ENCODE measurements around the gene MLLT1. TPM values are rescaled to one million over a fixed set of nuclear protein-coding genes. Genes with fewer than 3 reads are reported as not detected.

Gene MLLT1
- total and polyA plus RNA-seq, 2 donors (not counting 1 experiment from before 2014, with no cell fraction given) = 19.4 to 40.2 TPM

- no peak for DNase-seq
- H3K9me3 ChIP-seq (ENCODE audit: control extremely low read depth in 1 of 3, control insufficient read depth in 2 of 3, insufficient read depth in 1 of 3, low read length in 2 of 3) = no peaks in the 10 kb centered on the region
- peaks cover 95% of the 10 kb centered on the region for H4K20me1 ChIP-seq (ENCODE audit: control insufficient read depth, insufficient read depth, low read length, poor library complexity, severe bottlenecking)
- Mint-ChIP-seq H3K27me3 (no peaks in the 10 kb centered on the region), H3K27ac (no peak overlapping the region), H3K4me3 (no peak overlapping the region), H3K9me3 (ENCODE audit: insufficient read depth) (no peaks in the 10 kb centered on the region), H3K4me1 (peaks cover 30% of the 10 kb centered on the region)
- no peak overlapping the region for H3K9ac ChIP-seq (ENCODE audit: low read length)
- H3K27ac ChIP-seq (ENCODE audit: low read length in 2 of 2) = no peak overlapping the region
- WGBS (ENCODE audit: insufficient coverage) = 16% methylated on average over 20 of the region's 21 CpGs
- CTCF ChIA-PET = no interaction called here
- POLR2A ChIA-PET = no interaction called here
- no peak for ATAC-seq (ENCODE audit: low read depth)
- no peak overlapping the region for H2AFZ ChIP-seq (ENCODE audit: insufficient read depth, low read depth, low read length, poor library complexity, severe bottlenecking)
- TF ChIP-seq, protein P1, sequence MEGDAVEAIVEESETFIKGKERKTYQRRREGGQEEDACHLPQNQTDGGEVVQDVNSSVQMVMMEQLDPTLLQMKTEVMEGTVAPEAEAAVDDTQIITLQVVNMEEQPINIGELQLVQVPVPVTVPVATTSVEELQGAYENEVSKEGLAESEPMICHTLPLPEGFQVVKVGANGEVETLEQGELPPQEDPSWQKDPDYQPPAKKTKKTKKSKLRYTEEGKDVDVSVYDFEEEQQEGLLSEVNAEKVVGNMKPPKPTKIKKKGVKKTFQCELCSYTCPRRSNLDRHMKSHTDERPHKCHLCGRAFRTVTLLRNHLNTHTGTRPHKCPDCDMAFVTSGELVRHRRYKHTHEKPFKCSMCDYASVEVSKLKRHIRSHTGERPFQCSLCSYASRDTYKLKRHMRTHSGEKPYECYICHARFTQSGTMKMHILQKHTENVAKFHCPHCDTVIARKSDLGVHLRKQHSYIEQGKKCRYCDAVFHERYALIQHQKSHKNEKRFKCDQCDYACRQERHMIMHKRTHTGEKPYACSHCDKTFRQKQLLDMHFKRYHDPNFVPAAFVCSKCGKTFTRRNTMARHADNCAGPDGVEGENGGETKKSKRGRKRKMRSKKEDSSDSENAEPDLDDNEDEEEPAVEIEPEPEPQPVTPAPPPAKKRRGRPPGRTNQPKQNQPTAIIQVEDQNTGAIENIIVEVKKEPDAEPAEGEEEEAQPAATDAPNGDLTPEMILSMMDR (IDR thresholded peaks at IDR 0.05) = no peak
- TF ChIP-seq EZH2 (IDR thresholded peaks at IDR 0.05; ENCODE audit: borderline replicate concordance, insufficient read depth, low read depth, low read length, poor library complexity, severe bottlenecking) = no peak
- peak overlapping the region; percentile 25 for H3K4me2 ChIP-seq (replicated peaks; ENCODE audit: low read depth, low read length, poor library complexity, severe bottlenecking)
- H3K36me3 ChIP-seq (replicated peaks in 1 of 2; ENCODE audit: control extremely low read depth in 1 of 2, control insufficient read depth in 1 of 2, extremely low read depth in 1 of 2, insufficient read depth in 2 of 2, low read length in 1 of 2) = peaks cover 0 to 7% of the 10 kb centered on the region in 2 experiments
- H3K4me3 ChIP-seq (ENCODE audit: control extremely low read depth in 1 of 5, extremely low read depth in 1 of 5, insufficient read depth in 1 of 5, low read depth in 2 of 5, low read length in 4 of 5) = no peak overlapping the region
- H3K4me1 ChIP-seq (ENCODE audit: control insufficient read depth in 2 of 2, insufficient read depth in 2 of 2, low read length in 2 of 2) = peaks cover 4 to 12% of the 10 kb centered on the region in 2 donors
- peaks cover 94% of the 10 kb centered on the region for H3K79me2 ChIP-seq (ENCODE audit: control insufficient read depth, insufficient read depth, low read length)
- no peaks in the 10 kb centered on the region for H3K27me3 ChIP-seq (replicated peaks in 1 of 4; ENCODE audit: control extremely low read depth in 1 of 4, control insufficient read depth in 3 of 4, insufficient read depth in 4 of 4, low read length in 3 of 4)
- intact Hi-C loops (cut with micrococcal nuclease) = no loop called here
These were observed 45.8 kb downstream of the MLLT1 start for GRCh38 chr19:6233827-6234511.

DNA sequence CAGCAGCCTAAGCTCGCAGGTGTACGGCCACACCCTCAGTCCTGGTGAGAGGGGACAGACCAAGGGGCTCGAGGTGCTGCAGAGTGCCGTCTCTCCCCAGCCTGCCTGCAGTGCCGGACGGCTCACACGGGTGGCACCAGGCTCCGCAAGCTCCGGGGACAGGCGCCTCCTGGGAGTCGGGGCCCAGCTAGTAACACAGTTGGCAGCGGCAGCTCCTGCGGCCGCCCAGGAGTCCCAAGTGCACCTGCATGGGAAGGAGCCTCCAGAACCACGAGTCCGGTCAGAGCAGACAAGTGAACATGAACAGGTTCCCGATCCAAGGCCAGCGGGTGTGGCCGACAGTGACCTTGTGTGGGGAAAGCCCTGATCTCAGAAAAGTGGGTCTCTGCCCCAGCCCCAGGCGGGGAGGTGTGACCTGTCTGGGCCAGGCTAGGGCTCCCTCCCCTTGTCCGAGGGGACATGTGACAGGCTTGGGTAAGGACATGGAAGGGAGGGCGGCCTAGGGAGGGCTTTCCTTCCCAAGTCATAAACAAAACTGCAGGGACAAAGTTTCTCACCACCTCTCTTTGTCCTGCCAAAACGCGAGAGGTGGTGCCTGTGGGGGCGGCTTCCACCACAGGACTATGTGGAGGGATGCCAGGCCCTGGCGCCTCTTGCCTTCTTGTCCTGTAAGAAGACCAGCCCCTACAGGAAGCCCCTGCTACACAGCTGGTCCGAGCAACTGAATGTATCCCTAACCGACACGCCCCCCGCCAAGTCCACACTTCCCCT is 46.5 kb downstream of the MLLT1 start:
- Mint-ChIP-seq H3K4me1 (peaks cover 29% of the 10 kb centered on the region), H3K27ac (no peak overlapping the region)
- intact Hi-C loops (cut with micrococcal nuclease) = no loop called here

More for the DNA sequence above, 46.5 kb downstream of the MLLT1 start:
- no peaks in the 10 kb centered on the region for H3K27me3 ChIP-seq (replicated peaks in 1 of 4; ENCODE audit: control extremely low read depth in 1 of 4, control insufficient read depth in 3 of 4, insufficient read depth in 4 of 4, low read length in 3 of 4)
- H3K4me1 ChIP-seq (ENCODE audit: control insufficient read depth in 2 of 2, insufficient read depth in 2 of 2, low read length in 2 of 2) = peaks cover 4 to 12% of the 10 kb centered on the region in 2 donors
- H3K79me2 ChIP-seq (ENCODE audit: control insufficient read depth, insufficient read depth, low read length) = peaks cover 93% of the 10 kb centered on the region
- no peaks in the 10 kb centered on the region for H3K9me3 Mint-ChIP-seq (ENCODE audit: insufficient read depth)
- peaks cover 95% of the 10 kb centered on the region for H4K20me1 ChIP-seq (ENCODE audit: control insufficient read depth, insufficient read depth, low read length, poor library complexity, severe bottlenecking)
- H3K4me3 Mint-ChIP-seq = no peak overlapping the region
- no peak overlapping the region for H3K4me3 ChIP-seq (ENCODE audit: control extremely low read depth in 1 of 5, extremely low read depth in 1 of 5, insufficient read depth in 1 of 5, low read depth in 2 of 5, low read length in 4 of 5)
- H3K4me2 ChIP-seq (replicated peaks; ENCODE audit: low read depth, low read length, poor library complexity, severe bottlenecking) = no peak overlapping the region
- no peaks in the 10 kb centered on the region for H3K27me3 Mint-ChIP-seq
- DNase-seq (no peak), ATAC-seq (ENCODE audit: low read depth) (no peak)
- 80% methylated on average over 28 of the region's 30 CpGs for WGBS (ENCODE audit: insufficient coverage)
- ChIA-PET CTCF (no interaction called here), POLR2A (no interaction called here)
- H2AFZ ChIP-seq (ENCODE audit: insufficient read depth, low read depth, low read length, poor library complexity, severe bottlenecking) = no peak overlapping the region
- H3K9me3 ChIP-seq (ENCODE audit: control extremely low read depth in 1 of 3, control insufficient read depth in 2 of 3, insufficient read depth in 1 of 3, low read length in 2 of 3) = no peaks in the 10 kb centered on the region
- H3K9ac ChIP-seq (ENCODE audit: low read length) = no peak overlapping the region
- TF ChIP-seq EZH2 (IDR thresholded peaks at IDR 0.05; ENCODE audit: borderline replicate concordance, insufficient read depth, low read depth, low read length, poor library complexity, severe bottlenecking) = no peak
- TF ChIP-seq, protein P1 (IDR thresholded peaks at IDR 0.05) = no peak
- H3K27ac ChIP-seq (ENCODE audit: low read length in 2 of 2) = no peak overlapping the region
- peaks cover 0 to 7% of the 10 kb centered on the region in 2 experiments for H3K36me3 ChIP-seq (replicated peaks in 1 of 2; ENCODE audit: control extremely low read depth in 1 of 2, control insufficient read depth in 1 of 2, extremely low read depth in 1 of 2, insufficient read depth in 2 of 2, low read length in 1 of 2)

All from B cell (primary cell).